Bronchus fibroblast of lung (primary cell): ENCODE results near the gene ZNF184. TPM values are rescaled to one million over a fixed set of nuclear protein-coding genes. Genes with fewer than 3 reads are reported as not detected.

Experiments
- total RNA-seq: library from RNA; depleted of rRNA; stranded (reverse); fragments of >200 nt; gene quantifications from 2 replicates; pipeline ENCODE4 v1.2.3, GENCODE V29; 2015

ZNF184 gene
- total RNA-seq, result 4.0 and 6.2 TPM in 2 replicates

GRCh38 chr6:27472617-27473400, at the start of gene ZNF184:
TSS of gene ZNF184 (minus strand) at chr6:27473105. CDS start at chr6:27472294, 811 bp downstream.

Other genes with a start within 250 kb of the ZNF184 start
- gene PRSS16, start 225.4 kb downstream of the ZNF184 start, total RNA-seq, result not detected in 2 replicates
- gene POM121L2, start 160.8 kb downstream of the ZNF184 start, total RNA-seq, result not detected in 2 replicates
- 0.45 and 0.84 TPM in 2 replicates for gene ZNF391, start 84.3 kb downstream of the ZNF184 start, total RNA-seq